Measurements from ENCODE around the gene SPATA20.

The SPATA20 gene

GRCh38 chr17:50511058-50511457 is 35.9 kb upstream of the SPATA20 start:
- Histone ChIP-seq H3K36me3 (ENCODE audit: control insufficient read depth, insufficient read depth, low read length) (no peaks in the 10 kb centered on the region), H3K9ac (ENCODE audit: low read length) (no peak overlapping the region), H3K4me3 (ENCODE audit: low read length) (no peak overlapping the region), H3K9me3 (ENCODE audit: control insufficient read depth, low read length) (no peaks in the 10 kb centered on the region), H3K27me3 (ENCODE audit: control insufficient read depth, insufficient read depth, low read length) (no peaks in the 10 kb centered on the region), H3K4me1 (ENCODE audit: control insufficient read depth, insufficient read depth, low read length) (peaks cover 11% of the 10 kb centered on the region)

- no peak overlapping the region for H3K4me3 ChIP-seq (ENCODE audit: low read length)
- H3K4me1 ChIP-seq (ENCODE audit: control insufficient read depth, insufficient read depth, low read length) = peaks cover 7% of the 10 kb centered on the region
- H3K36me3 ChIP-seq (ENCODE audit: control insufficient read depth, insufficient read depth, low read length) = no peaks in the 10 kb centered on the region
- no peak overlapping the region for H3K9ac ChIP-seq (ENCODE audit: low read length)
- no peaks in the 10 kb centered on the region for H3K9me3 ChIP-seq (ENCODE audit: control insufficient read depth, low read length)
- H3K27me3 ChIP-seq (ENCODE audit: control insufficient read depth, insufficient read depth, low read length) = no peaks in the 10 kb centered on the region
Measured at GRCh38 chr17:50513495-50513894, 33.5 kb upstream of the SPATA20 start.

- Histone ChIP-seq H3K27me3 (ENCODE audit: control insufficient read depth, insufficient read depth, low read length) (no peaks in the 10 kb centered on the region), H3K4me3 (ENCODE audit: low read length) (no peak overlapping the region), H3K9ac (ENCODE audit: low read length) (no peak overlapping the region), H3K4me1 (ENCODE audit: control insufficient read depth, insufficient read depth, low read length) (peaks cover 7% of the 10 kb centered on the region), H3K36me3 (ENCODE audit: control insufficient read depth, insufficient read depth, low read length) (no peaks in the 10 kb centered on the region), H3K9me3 (ENCODE audit: control insufficient read depth, low read length) (no peaks in the 10 kb centered on the region)
Measured at GRCh38 chr17:50514388-50514787, 32.6 kb upstream of the SPATA20 start.

DNA sequence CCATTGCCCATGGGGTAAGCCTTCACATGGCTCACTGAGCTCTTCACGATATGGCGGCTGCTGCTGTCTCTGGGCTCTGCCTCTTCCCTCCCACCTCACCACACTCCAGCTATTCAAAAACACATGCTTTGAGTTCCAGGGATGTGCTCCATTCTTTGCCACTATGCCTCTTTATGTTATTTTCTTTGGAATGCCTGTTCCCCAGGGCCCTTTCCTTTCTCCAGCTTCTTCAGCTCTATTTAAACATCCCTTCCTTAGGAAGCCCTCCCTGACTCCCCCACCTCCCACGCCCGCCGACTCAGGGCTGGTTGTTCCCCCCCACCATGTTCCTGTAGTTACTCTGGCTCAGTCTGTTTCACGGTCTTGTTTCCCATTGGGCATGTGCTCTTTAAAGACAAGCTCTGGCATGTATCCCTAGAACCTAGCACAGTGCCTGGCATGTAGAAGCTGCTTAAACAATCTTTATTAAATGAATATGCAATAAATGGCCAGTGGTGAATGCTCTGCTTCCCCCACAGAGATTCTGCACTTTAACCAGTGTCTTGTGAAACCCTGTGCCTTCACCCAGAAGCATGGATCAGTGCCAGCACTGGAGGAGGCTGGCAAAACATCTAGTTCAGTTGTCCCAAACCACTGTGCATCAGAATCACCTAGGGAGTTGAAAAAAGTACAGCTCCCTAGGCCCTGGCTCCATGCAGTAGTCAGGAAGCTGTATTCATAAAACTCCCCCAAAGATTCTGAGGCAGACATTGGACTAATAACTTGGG is 31.9 kb upstream of the SPATA20 start:
- Histone ChIP-seq H3K4me1 (ENCODE audit: control insufficient read depth, insufficient read depth, low read length) (peaks cover 7% of the 10 kb centered on the region), H3K9me3 (ENCODE audit: control insufficient read depth, low read length) (no peaks in the 10 kb centered on the region), H3K9ac (ENCODE audit: low read length) (no peak overlapping the region), H3K36me3 (ENCODE audit: control insufficient read depth, insufficient read depth, low read length) (no peaks in the 10 kb centered on the region), H3K27me3 (ENCODE audit: control insufficient read depth, insufficient read depth, low read length) (no peaks in the 10 kb centered on the region), H3K4me3 (ENCODE audit: low read length) (no peak overlapping the region)

- no peak overlapping the region for H3K9ac ChIP-seq (ENCODE audit: low read length)
- no peak overlapping the region for H3K4me3 ChIP-seq (ENCODE audit: low read length)
- H3K9me3 ChIP-seq (ENCODE audit: control insufficient read depth, low read length) = no peaks in the 10 kb centered on the region
- H3K36me3 ChIP-seq (ENCODE audit: control insufficient read depth, insufficient read depth, low read length) = no peaks in the 10 kb centered on the region
- H3K27me3 ChIP-seq (ENCODE audit: control insufficient read depth, insufficient read depth, low read length) = no peaks in the 10 kb centered on the region
- peaks cover 7% of the 10 kb centered on the region for H3K4me1 ChIP-seq (ENCODE audit: control insufficient read depth, insufficient read depth, low read length)
Measured at GRCh38 chr17:50517011-50517410, 30.0 kb upstream of the SPATA20 start.

DNA sequence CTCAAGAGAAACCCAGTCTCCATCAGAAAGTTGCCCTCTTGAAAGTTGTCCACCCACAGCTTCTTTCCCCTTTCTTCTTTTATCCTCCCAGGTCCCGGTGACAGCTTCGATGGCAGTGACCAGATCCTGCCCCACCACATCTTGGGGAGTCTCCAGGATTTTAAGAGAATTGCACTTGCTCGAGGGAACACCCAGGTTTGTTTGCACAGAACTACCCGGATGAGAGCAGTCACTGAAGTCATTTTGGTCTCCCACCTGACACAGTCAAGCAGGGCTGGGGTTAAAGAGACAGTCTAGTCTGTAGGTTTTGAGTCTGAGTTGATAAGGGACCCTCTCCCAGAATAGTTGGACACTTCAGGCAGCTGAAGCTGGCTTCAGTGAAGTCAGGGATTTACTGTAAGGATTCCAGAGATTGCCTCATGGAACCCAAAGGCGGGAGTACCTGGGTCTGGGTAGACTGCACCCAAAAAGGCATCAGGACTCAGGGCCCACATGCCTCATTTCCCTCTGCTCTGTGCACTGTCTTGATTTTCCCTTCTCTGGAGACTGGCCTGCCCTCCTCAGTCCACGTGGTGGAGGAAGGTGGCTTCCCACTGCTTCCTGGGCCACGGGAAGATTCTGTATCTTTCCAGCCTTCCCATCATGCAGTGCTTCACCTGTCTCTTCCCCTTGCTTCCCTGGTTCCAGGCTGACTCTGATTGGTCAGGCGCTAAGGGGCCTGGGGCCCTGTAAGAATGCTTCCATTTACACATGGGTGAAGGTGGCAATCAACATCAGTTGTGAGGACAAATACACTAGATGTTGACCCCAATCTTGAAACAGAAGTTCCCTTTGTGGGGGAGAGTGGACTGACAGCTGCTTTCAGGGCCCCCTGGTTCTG is 29.2 kb upstream of the SPATA20 start:
- Histone ChIP-seq H3K4me1 (ENCODE audit: control insufficient read depth, insufficient read depth, low read length) (peaks cover 7% of the 10 kb centered on the region), H3K36me3 (ENCODE audit: control insufficient read depth, insufficient read depth, low read length) (no peaks in the 10 kb centered on the region), H3K4me3 (ENCODE audit: low read length) (no peak overlapping the region), H3K9ac (ENCODE audit: low read length) (no peak overlapping the region), H3K9me3 (ENCODE audit: control insufficient read depth, low read length) (no peaks in the 10 kb centered on the region), H3K27me3 (ENCODE audit: control insufficient read depth, insufficient read depth, low read length) (no peaks in the 10 kb centered on the region)

DNA sequence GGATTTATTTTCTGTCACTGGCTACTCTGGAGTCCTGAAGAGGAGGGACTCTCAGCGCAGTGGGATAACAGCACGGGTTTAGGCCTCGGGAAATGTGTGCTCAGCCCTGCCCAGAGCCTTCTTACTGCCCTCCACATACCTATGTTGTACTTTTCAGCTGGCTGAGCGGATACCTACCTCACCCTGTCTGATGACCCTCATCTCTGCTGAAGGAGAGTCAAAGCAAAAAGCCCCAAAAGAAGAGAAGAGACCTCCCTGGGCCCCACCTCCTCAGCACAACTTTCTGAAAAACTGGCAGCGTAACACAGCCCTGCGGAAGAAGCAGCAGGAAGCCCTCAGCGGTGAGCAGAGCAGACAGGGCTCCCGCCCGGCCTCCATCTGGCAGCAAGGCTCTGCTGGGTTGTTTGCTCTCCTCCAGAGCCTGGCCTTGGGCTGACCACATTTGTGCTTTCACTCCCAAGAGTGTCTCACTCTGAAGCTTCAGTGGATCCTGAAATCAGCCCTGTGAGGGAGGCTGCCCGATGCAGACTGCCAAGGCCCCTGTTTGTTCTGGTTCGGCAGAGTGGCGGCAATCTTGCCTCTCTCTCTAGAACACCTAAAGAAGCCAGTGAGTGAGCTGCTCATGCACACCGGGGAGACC is 28.5 kb upstream of the SPATA20 start:
- Histone ChIP-seq H3K9ac (ENCODE audit: low read length) (no peak overlapping the region), H3K4me3 (ENCODE audit: low read length) (no peak overlapping the region), H3K4me1 (ENCODE audit: control insufficient read depth, insufficient read depth, low read length) (peaks cover 7% of the 10 kb centered on the region), H3K9me3 (ENCODE audit: control insufficient read depth, low read length) (no peaks in the 10 kb centered on the region), H3K27me3 (ENCODE audit: control insufficient read depth, insufficient read depth, low read length) (no peaks in the 10 kb centered on the region), H3K36me3 (ENCODE audit: control insufficient read depth, insufficient read depth, low read length) (no peaks in the 10 kb centered on the region)

DNA sequence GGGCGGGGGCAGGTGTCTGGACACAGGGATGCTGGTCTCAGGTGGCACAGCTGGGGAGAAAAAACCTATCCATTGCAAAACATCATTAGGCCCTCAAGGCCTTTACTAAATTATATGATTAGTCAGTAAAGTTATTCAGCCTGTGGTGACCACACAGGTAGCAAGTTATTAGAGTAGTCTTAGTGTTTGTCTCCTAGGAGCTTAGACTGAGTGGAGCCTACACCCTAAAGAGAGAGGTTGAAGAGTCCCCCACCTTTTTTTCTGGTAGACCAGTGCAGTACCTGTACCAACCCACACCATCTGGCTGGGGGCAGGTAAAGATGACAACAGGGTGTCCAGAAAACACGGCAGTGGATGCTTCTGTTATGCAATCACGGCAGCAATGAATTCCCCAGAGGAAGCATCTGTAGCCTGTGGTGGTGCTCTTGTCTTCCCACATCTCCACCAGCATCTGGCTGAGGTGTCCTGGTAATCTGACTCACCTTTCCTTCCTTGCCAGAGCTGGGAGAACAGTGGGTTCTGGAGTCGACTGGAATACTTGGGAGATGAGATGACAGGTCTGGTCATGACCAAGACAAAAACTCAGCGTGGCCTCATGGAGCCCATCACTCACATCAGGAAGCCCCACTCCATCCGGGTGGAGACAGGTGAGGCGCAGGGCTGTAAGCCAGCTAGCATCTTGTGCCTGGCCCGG is 27.7 kb upstream of the SPATA20 start:
- no peaks in the 10 kb centered on the region for H3K9me3 ChIP-seq (ENCODE audit: control insufficient read depth, low read length)
- H3K27me3 ChIP-seq (ENCODE audit: control insufficient read depth, insufficient read depth, low read length) = no peaks in the 10 kb centered on the region
- H3K9ac ChIP-seq (ENCODE audit: low read length) = no peak overlapping the region
- no peaks in the 10 kb centered on the region for H3K36me3 ChIP-seq (ENCODE audit: control insufficient read depth, insufficient read depth, low read length)
- H3K4me3 ChIP-seq (ENCODE audit: low read length) = no peak overlapping the region
- H3K4me1 ChIP-seq (ENCODE audit: control insufficient read depth, insufficient read depth, low read length) = peaks cover 7% of the 10 kb centered on the region

DNA sequence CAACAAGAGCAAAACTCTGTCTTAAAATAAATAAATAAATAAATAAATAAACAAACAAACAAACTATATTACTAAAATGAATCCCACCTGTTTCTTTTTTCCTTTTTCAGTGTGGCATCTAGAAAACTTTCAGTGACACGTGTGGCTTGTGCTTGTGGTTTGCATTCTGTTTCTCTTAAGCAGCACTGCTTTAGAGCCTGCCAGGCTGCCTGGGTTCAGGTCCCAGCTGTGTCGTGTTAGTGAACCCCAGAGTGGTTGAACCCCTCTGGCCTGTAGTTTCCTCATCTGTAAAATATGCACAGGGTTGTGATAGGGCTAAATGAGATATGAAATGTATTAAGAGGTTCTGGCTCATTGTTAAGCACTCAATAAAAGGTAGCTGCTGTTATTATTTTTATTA is 26.5 kb upstream of the SPATA20 start:
- Histone ChIP-seq H3K4me3 (ENCODE audit: low read length) (no peak overlapping the region), H3K9me3 (ENCODE audit: control insufficient read depth, low read length) (no peaks in the 10 kb centered on the region), H3K4me1 (ENCODE audit: control insufficient read depth, insufficient read depth, low read length) (peaks cover 7% of the 10 kb centered on the region), H3K9ac (ENCODE audit: low read length) (no peak overlapping the region), H3K36me3 (ENCODE audit: control insufficient read depth, insufficient read depth, low read length) (no peaks in the 10 kb centered on the region), H3K27me3 (ENCODE audit: control insufficient read depth, insufficient read depth, low read length) (no peaks in the 10 kb centered on the region)

DNA sequence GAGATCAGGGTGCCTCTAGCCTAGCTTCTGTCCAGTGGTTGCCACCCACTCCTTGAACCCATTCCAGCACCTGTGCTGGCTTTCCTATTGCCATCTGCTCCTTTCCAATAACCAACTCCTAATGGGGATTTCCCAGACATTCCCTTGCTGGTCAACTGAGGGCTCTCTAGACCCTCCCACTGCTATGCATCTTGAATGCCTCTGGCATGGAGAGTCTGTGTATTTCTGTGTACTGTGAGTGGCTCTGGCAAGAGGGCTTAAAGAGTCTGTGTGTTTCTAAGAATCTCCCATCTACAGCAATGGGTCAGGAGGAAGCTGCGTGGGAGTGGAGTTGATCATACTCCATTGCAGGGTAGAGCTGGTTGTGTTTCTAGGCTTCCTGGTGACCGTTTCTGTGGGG is 25.5 kb upstream of the SPATA20 start:
- no peak overlapping the region for H3K9ac ChIP-seq (ENCODE audit: low read length)
- H3K9me3 ChIP-seq (ENCODE audit: control insufficient read depth, low read length) = no peaks in the 10 kb centered on the region

GRCh38 chr17:50522766-50523165 is 24.2 kb upstream of the SPATA20 start:
- no peaks in the 10 kb centered on the region for H3K27me3 ChIP-seq (ENCODE audit: control insufficient read depth, insufficient read depth, low read length)
- no peaks in the 10 kb centered on the region for H3K9me3 ChIP-seq (ENCODE audit: control insufficient read depth, low read length)
- H3K4me1 ChIP-seq (ENCODE audit: control insufficient read depth, insufficient read depth, low read length) = peaks cover 7% of the 10 kb centered on the region
- no peak overlapping the region for H3K9ac ChIP-seq (ENCODE audit: low read length)
- no peak overlapping the region for H3K4me3 ChIP-seq (ENCODE audit: low read length)
- H3K36me3 ChIP-seq (ENCODE audit: control insufficient read depth, insufficient read depth, low read length) = no peaks in the 10 kb centered on the region

More for the DNA sequence above, 25.5 kb upstream of the SPATA20 start:
- H3K4me3 ChIP-seq (ENCODE audit: low read length) = no peak overlapping the region
- H3K36me3 ChIP-seq (ENCODE audit: control insufficient read depth, insufficient read depth, low read length) = no peaks in the 10 kb centered on the region
- no peaks in the 10 kb centered on the region for H3K27me3 ChIP-seq (ENCODE audit: control insufficient read depth, insufficient read depth, low read length)
- H3K4me1 ChIP-seq (ENCODE audit: control insufficient read depth, insufficient read depth, low read length) = peaks cover 7% of the 10 kb centered on the region

All from mucosa of stomach (tissue), 1 donor.